Ovary (tissue), 3 donors: ENCODE measurements around the gene VAV3.

Experiments
- CTCF ChIP-seq, 3 donors: fragments of 450-650 bp in 2 of 3; fragments of 200-600 bp in 1 of 3; IDR thresholded peaks; one replicate each; pipeline versions ENCODE4 v1.5.1 to v1.8.0; 2016 to 2022; ENCODE audit warnings: antibody characterized with exemption in 3 of 3, mild to moderate bottlenecking in 1 of 3
- EP300 ChIP-seq: sonication (generic); formaldehyde crosslinking; IDR thresholded peaks from one replicate; pipeline ENCODE4 v1.6.1; 2017; ENCODE audit warnings: antibody characterized with exemption
- POLR2A ChIP-seq: fragments of 450-650 bp; IDR thresholded peaks from one replicate; pipeline ENCODE4 v1.6.1; 2017; ENCODE audit warnings: antibody characterized with exemption, mild to moderate bottlenecking, moderate library complexity
- donor health status: DM: no; HTN: no; CAD: no.

GRCh38 chr1:107946794-107947193, 18.2 kb downstream of the VAV3 start:
- TF ChIP-seq CTCF (IDR thresholded peaks at IDR 0.05) (no peak), EP300 (no peak), POLR2A (no peak)
